Midbrain (tissue), 1 donor: Measurements from ENCODE around the gene VMAC.
"Not testable (repeated sequence)": the region's sequence is repeated elsewhere in the genome, so short reads cannot be mapped to it uniquely, and the experiment has no call there.

ENCODE experiments used
- DNase-seq: peaks from one replicate; lab custom pipeline; 2025; lab: John Stamatoyannopoulos, UW

The VMAC gene

GRCh38 chr19:5884065-5884811 lies 20.4 kb upstream of the VMAC start:
- DNase-seq = not testable (repeated sequence)

DNA sequence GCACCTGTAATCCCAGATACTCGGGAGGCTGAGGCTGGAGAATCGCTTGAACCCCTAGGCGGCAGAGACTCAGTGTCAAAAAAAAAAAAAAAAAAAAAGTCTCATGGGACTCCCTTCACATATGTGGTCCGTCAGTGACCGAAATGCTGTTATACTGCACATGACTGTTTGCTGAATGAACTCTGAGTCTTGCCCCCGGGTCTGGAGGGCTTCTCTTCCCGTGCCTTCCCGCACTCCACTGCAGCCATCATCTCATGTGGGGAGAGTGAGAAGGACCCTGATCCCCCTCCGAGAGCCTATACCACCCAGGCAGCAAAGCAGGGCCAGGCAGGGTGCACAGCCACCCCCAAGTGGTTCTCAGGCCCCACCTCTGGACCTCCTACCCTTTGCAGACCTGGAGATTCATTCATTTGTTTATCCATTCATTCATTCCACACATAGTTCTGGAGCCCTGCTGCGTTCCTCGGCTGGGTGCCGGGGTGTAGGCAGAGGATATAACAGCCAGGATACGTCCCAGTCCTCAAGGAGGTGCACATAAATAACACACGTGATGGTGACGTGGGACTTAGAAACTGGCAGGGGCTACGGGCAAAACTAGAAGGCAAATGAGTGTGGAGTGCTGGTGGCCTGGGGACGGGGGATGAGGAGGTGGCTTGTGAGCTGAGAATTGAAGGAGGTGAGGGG lies 15.2 kb upstream of the VMAC start:
- DNase-seq = no peak

DNA sequence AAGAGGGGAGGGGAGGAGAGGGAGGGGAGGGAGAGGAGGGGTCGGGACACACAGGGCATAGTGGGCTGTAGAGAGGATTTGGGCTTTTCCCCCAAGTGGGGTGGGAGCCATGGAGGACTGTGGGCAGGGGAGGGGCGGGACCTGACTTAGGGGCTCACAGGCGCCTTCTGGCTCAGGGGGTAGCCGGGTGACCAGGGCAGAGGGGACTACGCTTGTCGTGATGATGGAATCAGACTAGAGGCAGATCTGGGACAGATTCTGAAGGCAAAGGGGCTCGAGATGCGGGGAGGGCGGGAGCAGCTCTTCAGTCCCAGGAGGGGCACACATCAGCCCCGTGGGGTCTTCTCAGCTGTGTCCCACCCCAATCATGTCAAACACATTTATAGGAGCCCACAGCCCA lies 14.6 kb upstream of the VMAC start:
- DNase-seq = no peak

DNA sequence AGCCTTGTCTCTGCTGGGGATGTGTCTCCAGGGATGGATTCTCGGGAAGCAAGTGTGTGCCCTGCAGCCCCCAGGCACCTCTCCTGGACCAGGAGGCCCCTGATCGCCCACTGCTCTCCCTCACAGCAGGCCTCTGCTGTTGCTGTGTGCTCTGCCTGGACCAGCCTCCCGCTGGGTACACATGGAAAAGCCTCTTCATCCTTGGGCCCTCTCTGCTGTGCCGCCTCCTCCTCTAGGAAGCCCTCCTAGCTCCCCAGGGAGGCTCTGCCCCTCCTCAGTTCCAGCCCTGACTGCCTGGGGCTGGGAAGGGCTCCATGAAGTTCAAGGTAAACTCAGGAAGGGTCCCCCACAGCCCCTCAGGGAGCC lies 13.1 kb upstream of the VMAC start:
- DNase-seq = no peak

DNA sequence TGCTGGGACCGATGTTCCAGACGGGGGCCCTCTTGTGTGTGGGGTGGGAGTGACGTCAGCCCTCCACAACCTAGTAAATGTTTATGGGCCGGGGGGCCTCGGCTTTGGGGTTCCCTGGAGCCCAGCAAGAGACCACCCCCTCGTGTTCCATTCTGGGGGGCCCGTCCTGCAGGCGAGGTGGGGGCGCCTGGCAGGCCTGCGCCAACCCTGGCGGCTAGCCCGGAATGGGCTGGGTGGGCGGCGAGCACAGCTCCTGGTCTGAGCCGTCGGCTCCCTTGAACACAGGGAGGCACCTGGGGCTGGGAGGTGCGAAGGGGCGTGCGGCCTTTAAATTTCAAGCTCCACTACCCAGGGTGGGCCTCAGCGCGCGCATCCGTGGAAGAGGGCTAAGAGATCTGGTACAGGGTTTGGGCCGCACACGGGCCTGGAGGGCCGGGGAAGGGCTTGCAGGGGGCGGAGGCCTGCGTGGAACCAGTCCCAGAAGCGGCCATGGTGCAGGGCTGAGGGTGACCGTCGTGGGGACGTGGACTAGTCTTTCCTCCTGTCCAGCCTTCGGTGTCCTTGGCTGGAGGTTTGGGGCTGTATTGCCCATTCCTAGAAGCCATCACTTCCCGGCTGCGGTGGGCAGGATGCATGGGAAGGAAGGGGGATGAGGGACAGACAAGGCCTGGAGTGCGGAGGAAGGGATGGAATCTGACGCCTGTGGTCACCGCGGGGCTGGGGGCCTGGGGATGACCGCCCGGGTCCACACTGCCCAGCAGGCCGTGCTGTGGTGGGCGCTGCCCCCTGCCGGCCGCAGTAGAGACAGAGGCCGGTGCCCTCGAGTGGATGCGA lies 12.5 kb upstream of the VMAC start:
- DNase-seq = no peak

GRCh38 chr19:5892772-5893275 lies 11.8 kb upstream of the VMAC start:
- DNase-seq = no peak

GRCh38 chr19:5893296-5893903 lies 11.3 kb upstream of the VMAC start:
- no peak for DNase-seq

DNA sequence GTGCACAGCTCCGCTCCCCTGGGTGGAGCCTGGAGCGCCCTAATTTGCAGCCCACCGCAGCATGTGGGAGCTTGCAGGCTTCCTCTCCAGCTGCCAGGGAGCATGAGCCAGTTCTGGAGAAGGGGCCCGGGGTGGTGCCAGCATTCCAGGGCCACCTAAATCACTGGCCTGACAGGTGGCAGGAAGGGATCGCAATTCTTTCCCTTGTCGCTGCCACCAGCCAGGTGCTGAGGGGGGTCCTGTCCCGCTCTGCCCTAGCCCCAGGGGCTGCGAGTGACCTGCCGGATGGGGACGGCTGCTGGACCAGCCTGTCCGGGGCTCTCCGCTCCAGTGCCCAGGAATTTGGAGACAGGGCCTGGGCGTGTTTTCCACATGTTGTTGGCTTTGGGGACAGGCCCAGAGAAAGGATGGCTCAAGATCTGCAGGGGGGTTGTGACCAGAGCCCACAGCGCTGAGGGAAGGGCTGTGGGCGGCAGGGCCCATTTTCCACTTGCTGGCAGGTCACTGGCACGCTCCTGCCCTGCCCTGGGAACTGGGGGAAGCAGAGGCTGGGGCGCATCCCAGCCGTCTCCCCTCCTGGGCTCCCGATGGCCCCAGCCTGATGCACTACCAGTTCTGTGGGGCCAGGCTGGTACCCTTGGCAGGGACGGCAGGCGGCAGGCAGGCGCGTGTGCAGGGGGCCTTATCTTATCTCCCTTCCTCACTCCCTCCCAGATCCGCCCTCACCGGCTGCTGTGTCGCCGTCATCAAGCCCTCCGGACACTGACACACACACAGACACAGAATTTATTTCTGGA lies 10.6 kb upstream of the VMAC start:
- DNase-seq = no peak

DNA sequence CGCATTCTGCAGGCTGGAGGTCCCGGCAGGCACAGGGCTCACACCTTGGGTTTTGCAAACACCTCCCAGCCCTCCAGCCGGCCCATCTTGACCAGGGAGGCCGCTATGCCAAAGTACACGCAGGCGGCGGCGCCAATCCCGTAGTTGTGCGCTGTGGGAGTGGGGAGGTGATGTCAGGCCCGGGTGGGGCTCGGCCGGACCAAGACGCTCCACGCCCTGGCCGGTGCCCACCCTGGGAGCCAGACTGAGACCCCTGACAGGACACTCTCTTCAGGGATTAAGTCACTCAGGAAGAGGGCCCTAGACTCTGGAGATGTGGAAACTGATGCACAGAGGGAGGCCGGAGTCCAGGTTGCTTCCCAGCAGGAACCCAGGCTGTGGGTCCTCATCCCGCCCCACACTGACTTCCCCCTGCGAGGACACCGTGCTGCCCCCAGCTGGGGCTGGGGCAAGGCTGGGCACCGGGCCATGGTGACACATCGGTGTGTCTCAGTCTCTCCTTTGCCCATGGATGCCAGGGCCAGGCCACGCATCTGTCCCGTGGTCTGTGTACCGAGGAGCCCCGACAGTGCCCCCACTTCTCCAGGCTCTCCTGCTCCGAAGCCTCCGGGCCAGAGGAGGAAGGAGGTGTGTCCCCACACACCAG lies 9.8 kb upstream of the VMAC start:
- no peak for DNase-seq

GRCh38 chr19:5895409-5895808 lies 9.3 kb upstream of the VMAC start:
- DNase-seq = no peak

GRCh38 chr19:5895890-5896289 lies 8.8 kb upstream of the VMAC start:
- DNase-seq = no peak

DNA sequence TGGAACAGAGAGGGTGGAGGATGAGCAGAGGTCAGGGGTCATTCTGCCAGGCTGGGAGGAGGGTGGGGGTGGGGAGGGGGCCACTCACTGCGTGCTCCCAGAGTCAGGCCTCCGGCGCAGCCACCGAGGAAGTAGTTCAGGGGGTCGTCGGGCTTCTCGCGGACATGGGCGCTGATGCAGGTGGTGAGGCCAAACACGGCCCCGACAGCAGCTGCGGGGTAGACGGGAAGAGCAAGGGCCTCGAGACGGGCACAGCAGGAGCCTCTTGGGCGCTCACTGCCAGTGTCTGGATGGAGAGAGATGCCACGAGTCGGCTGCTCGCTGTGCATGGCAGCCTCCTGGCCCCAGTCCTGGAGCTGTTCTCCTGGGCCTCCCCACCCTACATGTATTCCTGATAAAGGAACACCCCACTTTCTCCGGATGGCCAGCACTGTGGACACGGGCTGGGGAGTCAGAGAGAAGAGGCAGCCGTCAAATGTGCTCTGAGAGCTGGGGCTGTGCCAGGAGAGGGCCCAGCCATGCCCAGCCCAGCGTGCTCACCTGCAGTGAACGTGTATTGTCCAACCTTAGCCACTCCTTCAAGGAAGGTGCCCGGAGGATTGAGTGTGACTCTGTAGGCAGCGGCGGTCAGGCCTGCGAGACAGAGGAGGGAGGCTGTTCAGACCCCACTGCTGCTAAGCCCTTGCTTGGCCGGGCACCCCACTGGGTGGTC lies 8.2 kb upstream of the VMAC start:
- no peak for DNase-seq

GRCh38 chr19:5897189-5897969 lies 7.3 kb upstream of the VMAC start:
- DNase-seq = no peak

- DNase-seq = no peak
Observed at GRCh38 chr19:5899728-5900526, 4.7 kb upstream of the VMAC start.

GRCh38 chr19:5900976-5901375 lies 3.7 kb upstream of the VMAC start:
- DNase-seq = no peak

- DNase-seq = no peak
Observed at GRCh38 chr19:5903056-5903623, 1.5 kb upstream of the VMAC start.

GRCh38 chr19:5903624-5904351 lies 884 bp upstream of the VMAC start, which contains the start of gene NDUFA11:
NDUFA11 (minus strand) TSS chr19:5903790; CDS start chr19:5903708, 82 bp downstream.
- peak; percentile 94 for DNase-seq
